GM18502 (cell line): ENCODE measurements around the gene MAP4K1.
"Not testable (repeated sequence)": the region's sequence is repeated elsewhere in the genome, so short reads cannot be mapped to it uniquely, and the experiment has no call there.

Experiments
- ATAC-seq: cut with Tn5 transposase; IDR thresholded peaks from one replicate; pipeline ENCODE4 v1.9.1; 2021; ENCODE audit warnings: mild to moderate bottlenecking; ENCODE audit not compliant: unreplicated experiment, poor library complexity

MAP4K1 gene

DNA sequence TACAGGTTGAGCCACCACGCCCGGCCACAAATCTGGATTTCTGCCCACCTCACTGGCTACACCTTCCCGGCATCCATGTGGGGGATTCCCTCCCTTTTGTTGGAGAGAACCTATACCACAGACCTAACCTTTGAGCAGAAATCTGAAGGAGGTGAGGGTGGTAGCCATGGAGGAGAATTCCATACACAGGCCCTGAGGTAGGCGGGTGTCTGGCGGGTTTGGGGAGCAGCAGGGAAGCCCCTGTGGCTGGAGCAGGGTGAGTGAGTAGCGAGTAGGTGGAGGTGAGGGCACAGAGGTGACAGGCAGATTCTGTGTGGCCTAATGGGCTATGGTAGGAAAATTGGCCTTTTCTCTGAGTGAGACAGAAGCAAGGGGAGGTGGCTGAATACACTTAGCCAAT lies 11.8 kb upstream of the MAP4K1 start:
- ATAC-seq = no peak

DNA sequence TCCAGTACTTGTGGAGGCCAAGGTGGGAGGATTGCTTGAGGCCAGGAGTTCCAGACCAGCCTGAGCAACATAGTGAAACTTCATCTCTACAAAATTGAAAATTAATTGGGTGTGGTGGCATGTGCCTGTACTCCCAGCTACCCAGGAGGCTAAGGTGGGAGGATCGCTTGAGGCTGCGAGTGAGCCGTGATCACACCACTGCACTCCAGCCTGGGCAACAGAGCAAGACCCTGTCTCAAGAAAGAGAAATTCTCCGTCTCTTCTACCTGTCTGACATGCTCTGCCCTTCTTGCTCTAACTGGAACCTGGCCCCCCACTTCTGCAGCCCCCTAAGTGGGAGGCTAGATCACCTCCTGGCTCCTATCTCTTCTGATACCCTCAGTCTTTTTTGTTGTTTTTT lies 8.6 kb upstream of the MAP4K1 start:
- no peak for ATAC-seq

DNA sequence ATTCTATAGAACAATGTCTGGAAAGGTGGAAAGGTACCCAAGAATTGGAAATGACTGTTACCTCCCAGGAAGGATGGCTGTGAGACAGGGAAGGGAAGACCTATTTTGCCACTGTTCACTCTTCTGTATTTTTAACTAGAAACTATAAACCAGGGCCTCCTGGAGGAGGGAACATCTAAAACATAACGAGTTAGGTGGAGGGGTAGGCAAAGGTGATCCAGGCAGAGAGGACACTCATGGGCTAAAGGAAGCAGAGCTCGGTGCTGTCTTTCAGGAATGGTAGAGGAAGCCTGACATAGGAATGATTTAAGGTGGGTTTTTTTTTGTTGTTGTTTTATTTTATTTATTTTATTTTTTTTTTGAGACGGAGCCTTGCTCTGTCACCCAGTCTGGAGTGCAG lies 7.1 kb upstream of the MAP4K1 start:
- no peak for ATAC-seq

DNA sequence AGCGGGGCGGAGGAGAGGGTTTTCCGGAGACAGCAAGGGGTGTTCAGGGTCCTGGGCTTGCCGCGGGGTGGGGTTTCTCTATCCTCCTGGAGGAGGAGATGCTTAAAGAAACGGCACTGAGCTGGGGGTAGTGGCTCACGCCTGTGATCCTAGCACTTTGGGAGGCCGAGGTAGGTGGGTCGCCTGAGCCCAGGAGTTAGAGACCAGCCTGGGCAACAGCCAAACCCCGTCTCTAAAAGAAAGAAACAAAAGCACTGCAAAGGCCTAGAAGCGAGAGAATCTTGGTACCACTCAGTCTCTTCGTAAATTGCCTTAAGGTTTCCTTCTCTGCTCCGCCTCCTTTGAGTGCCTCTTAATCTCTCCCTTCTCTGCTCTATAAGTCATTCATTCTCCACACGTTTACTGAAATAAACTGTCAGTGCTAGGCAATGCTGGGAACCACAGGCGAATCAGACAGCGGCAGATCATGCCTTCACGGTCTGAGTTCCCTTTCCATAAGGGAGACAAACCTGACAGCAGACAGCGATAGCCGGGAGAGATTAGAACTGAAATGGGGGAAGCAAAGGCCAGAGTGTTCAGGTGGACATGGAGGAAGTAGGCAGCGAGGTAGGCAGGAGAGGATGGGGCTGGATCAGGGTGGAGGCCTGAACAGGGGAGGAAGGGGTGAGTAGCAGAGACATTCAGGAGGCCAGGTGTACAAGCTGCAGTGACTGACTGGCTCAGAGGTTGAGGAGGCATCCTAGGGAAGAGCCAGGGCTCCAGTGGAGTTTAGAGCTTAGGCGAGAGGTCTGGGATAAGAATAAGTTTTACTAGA lies 1.8 kb upstream of the MAP4K1 start:
- no peak for ATAC-seq

DNA sequence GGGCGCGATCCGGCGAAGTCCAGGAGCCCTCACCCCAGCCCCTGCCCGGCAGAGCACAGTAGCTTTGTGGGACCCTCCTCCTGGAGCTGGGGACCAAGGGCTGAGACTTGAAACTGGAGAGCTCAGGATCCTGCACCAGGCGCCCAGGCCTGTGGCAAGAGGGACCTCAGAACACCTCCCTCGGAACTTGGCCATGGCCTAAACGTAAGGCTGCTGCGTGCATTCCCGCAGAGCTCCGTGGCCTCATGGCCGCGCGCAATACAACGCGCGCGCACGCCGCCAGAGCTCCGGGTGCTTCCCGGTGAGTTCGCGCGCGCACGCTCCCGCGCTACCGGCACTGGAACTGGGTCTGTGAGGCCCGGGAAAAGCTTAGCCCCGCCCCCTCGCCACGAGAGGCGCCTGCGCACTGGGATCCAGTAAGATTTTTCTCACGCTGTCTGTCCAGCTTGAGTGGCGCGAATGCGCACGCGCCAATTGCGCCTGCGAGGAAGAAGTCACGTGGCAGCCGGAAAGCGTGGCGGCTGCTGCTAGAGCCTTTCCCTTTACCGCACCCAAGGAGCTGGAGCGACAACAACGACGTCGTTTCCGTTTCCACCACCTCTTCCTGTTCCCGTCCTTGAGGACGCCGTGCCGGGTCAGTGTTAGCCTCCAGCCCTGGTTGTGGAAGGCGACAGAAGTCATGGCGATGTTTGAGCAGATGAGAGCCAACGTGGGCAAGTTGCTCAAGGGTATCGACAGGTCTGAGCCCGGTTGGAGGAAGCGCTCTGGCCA lies 1.0 kb upstream of the MAP4K1 start, which contains the start of gene EIF3K:
Gene EIF3K (plus strand): TSS at position 599 of the 771 bp plus-strand sequence. CDS start 81 bp downstream, at position 680.
- peak; percentile 52 for ATAC-seq

DNA sequence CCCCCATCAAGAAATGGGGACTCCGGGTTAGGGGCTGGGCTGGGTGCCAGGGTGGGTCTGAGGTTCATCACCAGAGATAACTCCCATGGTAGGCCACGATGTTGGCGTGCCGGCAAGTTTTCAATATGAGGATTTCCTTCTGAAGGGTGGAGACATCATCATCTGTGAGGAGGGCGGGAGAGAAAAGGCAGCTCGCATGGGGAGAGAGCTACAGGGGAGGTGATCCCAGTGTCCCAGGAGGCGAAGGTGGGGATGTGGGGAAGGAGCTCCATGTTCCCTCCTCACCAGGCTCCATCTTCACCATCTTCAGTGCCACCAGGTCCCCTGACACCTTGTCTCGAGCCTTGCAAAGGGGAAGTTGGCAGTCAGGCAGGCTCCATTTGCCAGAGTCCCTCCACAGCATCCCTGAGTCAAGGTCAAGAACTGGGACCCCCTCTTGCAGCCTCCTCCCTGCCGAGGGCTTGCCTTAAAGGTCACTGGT lies 430 bp downstream of the MAP4K1 start:
- ATAC-seq = peak; percentile 2

DNA sequence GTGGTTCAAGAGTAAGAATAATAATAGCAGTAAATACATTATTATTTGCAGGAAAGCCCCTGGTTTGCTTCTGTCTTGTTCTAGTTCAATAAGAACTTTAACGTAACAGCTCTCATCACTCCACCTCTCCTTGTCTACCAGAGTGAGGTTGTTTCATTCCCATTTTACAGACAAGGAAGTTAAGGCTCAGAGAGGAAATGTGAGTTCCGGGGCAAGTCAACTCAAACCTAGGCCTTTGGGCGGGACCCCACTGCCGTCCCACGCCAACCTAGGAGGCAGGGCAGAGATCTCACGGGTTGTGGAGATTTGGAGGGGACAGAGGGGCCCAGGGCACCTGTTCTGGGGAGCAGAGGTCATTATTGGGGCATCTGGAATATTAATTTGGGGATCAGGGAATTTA lies 1.5 kb downstream of the MAP4K1 start:
- no peak for ATAC-seq

DNA sequence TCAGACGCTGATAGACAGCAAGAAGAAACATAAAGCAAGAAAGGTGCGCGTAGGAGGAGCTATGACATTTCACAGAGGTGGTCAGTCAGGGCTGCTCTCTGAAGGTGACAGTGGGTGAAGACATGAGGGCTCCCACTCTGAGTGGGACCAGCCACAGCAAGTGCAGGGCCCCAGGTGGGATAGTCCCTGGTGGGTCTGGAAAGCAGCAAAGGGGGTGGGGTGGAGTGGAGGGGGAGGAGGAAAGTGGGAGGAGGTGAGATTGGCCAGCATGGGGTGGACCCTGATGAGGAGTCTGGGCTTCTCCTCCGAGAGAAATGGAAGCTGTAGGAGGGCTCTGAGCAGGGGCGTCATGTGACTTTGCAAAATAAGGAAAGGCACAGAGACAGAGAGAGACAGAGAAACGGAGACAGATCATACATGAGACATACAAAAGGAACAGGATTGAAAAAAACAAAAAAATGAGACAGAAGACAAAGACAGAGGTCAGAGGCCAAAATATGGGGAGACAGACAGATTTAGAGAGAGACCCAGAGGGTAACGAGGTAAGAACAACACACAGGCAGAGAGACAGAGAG lies 2.7 kb downstream of the MAP4K1 start:
- ATAC-seq = no peak

DNA sequence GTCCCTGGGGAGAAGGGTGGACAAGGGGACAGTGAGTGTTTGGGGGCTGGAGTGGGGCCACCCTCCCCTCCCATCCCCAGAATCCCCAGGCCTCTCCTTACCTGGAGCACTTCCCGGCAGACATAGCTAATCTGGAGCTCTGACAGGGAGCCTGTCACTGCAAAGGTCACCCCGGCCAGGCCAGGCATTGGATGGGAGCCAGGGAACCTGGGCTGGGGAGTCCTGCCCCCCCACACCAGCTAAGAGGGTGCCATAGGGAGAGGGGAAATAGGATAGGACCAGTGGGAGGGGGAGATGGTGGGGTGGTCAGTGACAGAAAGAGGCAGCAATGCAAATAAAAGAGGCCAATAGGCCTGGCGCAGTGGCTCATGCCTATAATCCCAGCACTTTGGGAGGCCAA lies 3.5 kb downstream of the MAP4K1 start:
- no peak for ATAC-seq

DNA sequence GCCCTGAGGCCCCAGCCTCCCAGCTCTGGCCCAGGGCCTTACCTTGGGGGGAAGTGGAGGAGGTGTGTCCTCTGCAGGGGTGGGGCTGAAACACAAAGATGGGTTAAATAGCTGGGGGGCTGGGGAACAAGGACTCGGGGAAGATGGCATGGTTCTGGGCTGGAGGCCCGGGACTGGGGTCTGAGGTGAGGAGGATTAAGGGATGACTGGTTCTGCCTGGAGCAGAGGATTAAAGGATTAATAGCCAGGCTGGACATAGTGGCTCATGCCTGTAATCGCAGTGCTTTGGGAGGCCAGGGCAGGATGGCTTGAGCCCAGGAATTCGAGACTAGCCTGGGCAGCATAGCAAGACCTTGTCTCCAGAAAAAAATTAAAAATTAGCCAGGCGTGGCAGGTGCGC lies 11.6 kb downstream of the MAP4K1 start:
- no peak for ATAC-seq

DNA sequence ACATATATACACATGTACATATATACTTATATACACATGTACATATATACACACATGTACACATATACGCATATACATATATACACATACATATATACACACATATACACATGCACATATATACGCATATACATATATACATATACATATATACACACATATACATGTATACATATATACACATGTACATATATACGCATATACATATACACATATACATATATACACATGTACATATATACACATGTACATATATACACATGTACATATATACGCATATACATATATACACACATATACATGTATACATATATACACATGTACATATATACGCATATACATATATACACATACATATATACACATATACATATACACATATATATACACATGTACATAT lies 14.9 kb downstream of the MAP4K1 start:
- not testable (repeated sequence) for ATAC-seq

DNA sequence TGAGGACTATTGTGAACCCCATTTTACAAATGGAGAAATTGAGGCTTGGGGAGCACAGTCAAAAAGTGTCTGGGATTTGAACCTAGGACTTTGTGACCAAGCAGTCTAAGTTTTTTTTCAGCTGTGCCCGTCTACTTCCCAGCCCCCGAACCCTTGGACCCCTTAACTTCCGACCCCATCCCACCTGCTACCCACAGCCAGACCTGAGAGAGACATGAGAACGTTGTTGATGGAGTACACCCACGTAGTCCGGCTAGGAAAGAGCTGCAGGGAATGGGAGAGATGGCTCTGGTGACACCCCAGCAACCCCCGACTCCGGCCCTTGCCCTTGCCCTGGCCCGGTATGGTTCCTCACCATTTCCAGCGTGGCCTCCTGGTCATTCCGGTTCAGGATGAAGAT lies 18.0 kb downstream of the MAP4K1 start:
- ATAC-seq = no peak

DNA sequence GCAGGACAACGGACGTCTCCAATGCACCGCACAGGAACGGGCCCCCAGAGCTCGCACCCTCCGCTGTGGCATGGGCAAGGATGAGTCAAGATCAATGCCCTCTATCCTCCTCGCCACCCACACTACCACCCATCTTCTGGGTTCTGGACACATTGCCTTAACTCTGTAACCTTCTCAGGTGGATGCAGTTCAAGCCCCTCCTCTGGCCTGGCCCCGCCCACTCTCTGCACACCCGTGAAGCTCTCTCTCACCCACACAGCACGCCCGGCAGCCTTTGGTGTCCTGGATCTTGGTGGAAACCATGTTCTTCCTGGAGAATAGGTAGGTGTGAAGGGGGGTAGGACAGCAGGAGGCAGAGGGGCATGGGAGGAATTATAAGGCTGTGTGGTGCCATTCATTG lies 20.7 kb downstream of the MAP4K1 start:
- ATAC-seq = no peak

DNA sequence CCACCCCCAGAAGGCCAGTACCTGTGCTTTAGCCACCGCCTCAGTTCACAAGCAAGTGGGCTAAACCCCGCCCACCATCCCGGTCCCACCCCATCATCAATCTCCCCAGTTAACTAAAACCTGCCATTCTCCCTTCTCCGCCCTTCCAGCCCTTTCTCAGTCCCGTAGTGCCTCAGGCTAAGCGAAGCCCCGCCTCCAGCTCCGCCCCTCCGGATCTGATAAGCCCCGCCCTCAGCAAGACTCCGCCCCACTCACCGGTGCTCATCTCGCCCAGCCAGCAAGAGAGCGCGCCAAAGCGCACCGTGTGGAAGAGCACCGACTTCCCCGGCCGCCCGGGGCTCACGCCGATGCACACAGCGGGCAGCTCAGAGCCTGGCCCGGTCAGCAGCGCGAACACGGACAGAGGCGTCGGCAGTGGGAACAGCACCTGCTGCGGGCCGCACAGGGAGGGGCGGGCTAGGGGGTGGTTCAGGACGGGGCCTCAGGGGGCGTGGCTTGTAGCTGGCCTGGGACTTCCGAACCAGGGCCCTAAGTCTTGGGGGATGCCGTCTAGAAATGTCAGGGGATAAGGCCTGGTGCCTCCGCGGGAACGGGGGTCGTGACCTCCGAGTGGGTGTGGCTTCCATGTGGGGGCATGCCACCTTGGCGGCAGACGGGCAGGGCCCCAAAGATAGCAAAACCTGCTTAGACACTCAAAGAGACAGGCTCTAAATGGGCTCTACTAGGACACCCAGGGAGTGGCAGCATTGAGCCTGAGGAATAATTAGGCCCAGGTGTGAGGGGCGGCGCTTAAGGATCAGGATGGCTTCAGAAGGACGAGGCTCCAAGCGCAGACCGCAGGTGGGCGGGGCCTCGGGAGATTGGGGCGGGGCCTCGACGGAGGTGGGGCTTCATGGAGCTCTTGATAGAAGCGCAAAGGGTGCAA lies 21.4 kb downstream of the MAP4K1 start:
- ATAC-seq = no peak

DNA sequence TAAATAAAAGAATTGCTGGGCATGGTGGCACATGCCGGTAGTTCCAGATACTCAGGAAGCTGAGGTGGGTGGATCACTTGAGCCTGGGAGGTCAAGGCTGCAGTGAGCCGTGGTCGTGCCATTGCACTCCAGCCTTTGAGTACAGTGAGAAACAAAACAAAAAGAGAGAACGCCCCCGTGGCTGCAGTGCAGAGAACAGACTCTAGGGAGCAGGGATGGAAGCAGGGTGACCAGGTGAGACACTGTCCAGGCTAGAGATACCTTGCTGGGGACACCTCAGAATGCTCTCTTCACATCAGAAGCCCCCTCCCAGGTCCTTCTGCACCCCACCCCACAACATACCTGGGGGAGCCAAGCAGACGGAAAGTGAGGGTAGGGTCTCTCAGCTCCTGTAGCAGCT lies 24.8 kb downstream of the MAP4K1 start:
- ATAC-seq = no peak

DNA sequence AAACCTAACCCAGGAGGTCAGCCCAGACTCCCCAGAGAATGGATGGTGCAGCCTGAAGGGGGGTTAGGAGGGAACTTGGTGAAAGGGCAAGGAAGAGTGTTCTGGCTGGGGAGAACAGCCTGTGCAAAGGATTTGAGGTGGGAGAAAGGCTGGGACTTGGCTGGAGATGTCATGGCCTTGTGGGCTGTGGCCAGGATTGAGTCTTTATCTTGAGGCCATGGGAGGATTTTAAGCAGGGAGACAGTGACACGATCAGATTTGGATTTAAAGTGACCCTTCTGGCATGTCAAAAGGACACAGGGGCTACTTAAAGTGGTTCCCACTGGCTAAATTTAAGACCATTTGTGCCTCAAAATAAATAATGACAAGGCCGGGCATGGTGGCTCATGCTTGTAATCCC lies 29.7 kb downstream of the MAP4K1 start:
- no peak for ATAC-seq

DNA sequence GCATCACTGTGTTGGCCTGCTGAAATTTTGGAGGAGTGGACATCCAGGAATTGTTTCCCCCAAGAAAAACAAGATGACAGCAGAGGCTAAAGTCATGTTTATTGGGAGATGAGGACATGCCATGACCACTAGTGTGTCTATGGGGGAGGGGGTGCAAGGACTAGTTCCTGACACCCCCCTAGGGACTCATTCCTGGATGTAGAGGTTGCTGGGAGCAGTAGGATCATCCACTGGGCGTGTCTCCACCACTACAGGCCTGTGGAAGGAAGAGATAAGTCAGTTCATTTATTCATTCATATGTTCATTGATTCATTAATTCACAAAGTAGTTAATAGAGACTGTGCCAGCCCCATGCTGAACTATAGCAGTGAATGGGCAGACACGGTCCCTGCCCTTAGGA lies 30.2 kb downstream of the MAP4K1 start:
- no peak for ATAC-seq

DNA sequence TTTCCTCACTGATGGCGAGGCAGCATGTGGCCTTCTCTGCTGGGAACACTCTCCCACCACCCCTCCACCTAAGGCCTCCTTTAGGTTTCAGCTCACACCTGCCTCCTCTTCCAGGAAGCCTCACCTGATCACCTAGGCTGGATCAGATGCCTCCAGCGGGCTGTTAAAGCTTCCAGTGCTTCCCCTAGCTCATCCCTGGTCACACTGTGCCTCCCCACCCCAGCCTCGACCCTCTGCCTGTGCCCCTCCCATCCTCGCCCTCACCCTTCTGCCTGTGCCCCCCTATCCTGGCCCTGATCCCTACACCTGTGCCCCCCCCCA lies 33.8 kb downstream of the MAP4K1 start:
- ATAC-seq = no peak

DNA sequence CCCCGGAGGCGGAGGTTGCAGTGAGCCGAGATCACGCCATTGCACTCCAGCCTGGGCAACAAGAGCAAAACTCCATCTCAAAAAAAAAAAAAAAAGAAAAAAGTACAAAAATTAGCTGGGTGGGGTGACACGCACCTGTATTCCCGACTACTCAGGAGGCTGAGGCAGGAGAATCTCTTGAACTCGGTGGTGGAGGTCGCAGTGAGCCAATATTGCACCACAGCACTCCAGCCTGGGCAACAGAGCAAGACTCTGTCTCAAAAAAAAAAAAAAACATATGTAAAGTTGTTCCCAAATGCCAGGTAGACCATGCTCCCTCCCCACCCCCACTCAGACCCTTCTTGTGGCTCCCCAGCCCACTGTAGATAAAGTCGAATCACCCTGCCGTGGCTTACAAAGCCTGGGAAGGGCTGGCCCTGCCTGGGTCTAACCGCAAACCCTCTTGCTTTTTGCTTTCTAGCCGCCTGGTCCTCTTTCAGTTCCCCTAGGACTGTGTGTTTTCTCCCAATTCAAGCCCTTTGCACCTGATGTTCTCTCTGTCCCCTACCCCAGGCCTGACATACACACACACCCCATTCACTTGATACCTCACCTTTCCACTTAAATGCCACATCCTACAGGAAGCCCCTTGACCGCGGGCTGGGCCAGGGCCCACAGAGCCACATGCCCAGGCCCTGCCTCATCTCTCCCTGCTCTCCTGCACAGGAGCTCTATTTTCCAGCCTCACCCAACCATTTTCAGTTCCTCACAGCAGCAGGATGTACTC lies 34.4 kb downstream of the MAP4K1 start:
- peak; percentile 72 for ATAC-seq

DNA sequence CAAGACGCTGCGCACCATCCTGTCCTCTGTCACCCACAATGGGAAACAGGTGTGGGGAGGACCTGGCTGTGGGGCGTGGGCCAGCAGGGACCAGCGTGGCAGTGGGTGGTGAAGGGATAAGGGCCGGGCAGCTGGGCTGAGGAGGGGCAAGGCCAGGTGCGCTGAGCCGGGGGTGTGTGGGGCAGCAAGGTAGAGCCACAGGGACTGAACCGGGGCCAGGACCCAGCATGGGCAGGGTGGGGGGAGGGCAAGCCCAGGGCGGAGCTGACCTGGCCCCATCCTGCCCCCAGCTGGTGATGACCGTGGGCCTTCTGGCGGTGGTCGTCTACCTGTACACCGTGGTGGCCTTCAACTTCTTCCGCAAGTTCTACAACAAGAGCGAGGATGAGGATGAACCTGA lies 37.7 kb downstream of the MAP4K1 start:
- no peak for ATAC-seq
